Ureter (tissue), 1 donor: Measurements from ENCODE around the gene LAMA4. TPM values are rescaled to one million over a fixed set of nuclear protein-coding genes. Genes with fewer than 3 reads are reported as not detected.
"Not testable (repeated sequence)": the region's sequence is repeated elsewhere in the genome, so short reads cannot be mapped to it uniquely, and the experiment has no call there.

Experiments used
- DNase-seq: peaks from one replicate; pipeline ENCODE4 v3.0.0-alpha.2; 2020; ENCODE audit warnings: low spot score
- total RNA-seq: library from RNA; stranded (reverse); gene quantifications from one replicate; pipeline ENCODE4 v1.2.4, GENCODE V29; 2023
- donor health status: DM: yes; HTN: yes; CAD: no.

Gene LAMA4
- total RNA-seq, 1 donor from 2014 or later, result 54.7 TPM

- DNase-seq, result no peak
Measured at GRCh38 chr6:112145080-112145573, 109.2 kb downstream of the LAMA4 start.

- DNase-seq, result no peak
Measured at GRCh38 chr6:112144145-112144926, 110.0 kb downstream of the LAMA4 start.

DNA sequence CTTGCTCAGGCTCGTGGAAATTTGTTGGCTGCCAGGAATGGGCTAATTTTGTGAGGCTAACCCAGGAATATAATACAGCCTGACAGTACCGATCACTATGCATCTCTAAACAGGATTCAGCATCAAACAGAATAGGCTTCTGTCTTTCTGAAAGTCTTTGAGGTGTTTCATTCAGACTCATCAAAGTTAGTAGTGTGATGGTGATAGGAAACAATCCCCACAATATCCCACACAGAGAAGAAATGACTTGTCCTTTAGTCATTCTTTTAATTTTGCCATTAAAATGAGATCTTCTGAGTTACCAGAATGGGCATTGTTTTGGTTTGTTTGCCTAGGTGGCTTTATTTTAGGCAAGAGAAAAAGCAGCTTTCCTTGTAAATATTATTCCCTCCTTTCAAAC lies 112.7 kb downstream of the LAMA4 start:
- DNase-seq, result no peak

DNA sequence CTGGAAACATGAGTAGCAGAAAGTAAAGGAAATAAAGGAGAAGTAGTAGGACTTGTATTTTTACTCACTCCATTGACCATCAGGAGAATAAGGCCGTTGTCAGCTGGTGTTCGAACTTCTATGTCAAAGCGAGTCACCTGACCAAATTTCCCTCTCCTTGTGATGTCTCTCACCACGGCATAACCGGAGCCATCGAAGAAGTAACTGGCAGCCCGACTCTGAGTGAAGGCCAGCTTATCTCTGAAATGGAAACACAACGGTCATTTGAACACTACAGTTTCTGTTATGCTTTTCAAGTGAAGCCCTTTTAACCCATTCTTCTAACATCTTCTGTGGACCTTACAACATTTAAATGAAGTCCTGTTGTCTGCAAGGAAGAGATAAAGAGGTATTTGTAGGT lies 115.3 kb downstream of the LAMA4 start:
- DNase-seq, result no peak

DNA sequence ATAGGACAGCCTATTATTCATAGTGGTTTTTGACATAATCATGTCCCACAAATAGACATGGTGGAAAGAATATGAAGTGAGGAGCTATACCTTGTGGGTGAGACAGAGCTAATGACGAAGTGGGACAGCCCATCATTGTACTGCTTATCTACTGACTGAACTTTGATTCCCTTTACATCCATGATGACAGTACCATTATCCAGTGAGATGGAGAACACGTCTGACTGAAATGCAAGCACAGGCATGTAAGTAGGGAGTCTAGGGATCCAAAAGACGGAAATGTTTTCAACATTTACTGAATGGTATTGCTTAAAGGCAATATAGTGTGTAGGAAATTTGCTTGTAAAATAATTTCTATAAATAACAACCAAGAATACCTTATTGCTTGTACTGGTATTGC lies 123.5 kb downstream of the LAMA4 start:
- DNase-seq, result no peak

GRCh38 chr6:112128208-112128607 lies 126.2 kb downstream of the LAMA4 start:
- no peak for DNase-seq

DNA sequence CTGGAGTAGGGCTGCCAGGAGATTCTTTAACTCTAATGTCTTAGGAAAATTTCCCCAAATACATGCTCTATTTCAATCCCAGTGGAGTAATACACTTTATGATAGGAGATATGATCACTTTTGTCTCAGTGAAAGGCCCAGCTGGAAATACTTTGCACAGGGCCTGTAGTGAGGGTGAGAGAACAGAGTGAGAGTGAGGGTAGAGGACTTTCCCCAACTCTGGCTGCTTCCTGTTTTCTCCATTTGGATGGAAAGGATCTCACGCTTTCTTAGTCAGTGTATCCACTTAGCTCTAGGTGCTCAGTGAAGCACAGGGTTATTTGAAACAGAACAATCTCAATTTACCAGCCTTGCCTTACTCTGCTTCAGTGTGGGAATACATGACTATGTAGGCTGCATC lies 130.4 kb downstream of the LAMA4 start:
- no peak for DNase-seq

GRCh38 chr6:112122756-112123155 lies 131.6 kb downstream of the LAMA4 start:
- no peak for DNase-seq

DNA sequence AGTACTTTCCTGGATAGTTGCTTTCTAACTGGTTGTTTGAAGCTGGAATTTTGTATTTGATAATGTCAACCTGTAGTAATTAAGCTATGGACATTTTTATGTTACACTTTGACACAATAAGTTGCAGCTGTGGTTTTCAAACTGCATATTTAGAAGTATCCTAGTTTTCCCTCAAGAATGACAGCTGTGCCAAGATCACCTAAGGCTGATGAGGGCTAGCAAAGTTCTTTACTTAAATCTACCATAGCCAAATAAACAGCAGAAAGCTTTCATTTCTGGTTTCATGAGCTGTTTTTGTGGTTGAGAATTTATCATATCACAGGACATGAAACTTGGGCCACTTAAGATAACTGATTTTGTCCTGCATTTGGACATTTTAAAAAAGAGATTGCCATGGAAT lies 136.3 kb downstream of the LAMA4 start:
- DNase-seq, result no peak

DNA sequence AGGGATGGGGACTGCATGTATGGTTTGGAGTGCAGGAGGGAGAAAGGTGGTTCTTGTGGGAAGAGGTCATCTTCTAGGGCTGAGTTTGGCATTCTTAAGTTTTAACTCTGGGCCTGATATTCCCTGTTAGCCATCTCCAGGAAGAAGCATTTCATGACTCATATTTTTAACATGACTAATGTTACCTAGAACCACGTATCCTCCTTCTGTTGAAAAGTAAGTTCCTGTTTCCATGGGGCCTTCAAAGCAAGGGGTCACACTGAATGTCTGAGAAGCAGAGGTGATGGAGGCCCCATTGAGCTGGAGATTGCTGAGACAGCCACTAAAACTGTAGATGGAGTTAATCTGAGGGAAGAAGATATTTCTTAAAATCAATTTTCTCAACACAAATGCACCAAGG lies 136.8 kb downstream of the LAMA4 start:
- DNase-seq, result no peak

GRCh38 chr6:112116221-112116620 lies 138.1 kb downstream of the LAMA4 start:
- DNase-seq, result no peak

- no peak for DNase-seq
Measured at GRCh38 chr6:112114577-112115223, 139.7 kb downstream of the LAMA4 start.

GRCh38 chr6:112113918-112114317 lies 140.4 kb downstream of the LAMA4 start:
- no peak for DNase-seq

DNA sequence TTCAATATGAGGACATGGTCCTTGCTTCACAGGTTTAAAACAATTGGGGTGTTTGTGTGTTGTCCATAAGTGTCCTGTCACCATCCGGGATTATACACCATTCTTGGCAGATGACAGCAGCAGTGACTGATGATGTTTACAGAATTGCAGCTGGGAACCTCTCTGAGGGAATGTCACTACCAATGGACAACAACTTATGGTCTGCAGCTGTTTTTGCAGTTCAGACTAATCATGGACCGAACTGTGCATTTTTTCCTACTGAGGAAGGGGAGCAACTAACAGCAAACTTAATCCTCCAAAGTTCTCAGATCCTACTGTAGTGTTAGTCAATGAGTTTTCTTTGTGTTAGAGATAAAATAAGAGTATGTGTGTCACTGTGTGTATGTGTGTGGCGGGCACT lies 140.9 kb downstream of the LAMA4 start:
- DNase-seq, result no peak

DNA sequence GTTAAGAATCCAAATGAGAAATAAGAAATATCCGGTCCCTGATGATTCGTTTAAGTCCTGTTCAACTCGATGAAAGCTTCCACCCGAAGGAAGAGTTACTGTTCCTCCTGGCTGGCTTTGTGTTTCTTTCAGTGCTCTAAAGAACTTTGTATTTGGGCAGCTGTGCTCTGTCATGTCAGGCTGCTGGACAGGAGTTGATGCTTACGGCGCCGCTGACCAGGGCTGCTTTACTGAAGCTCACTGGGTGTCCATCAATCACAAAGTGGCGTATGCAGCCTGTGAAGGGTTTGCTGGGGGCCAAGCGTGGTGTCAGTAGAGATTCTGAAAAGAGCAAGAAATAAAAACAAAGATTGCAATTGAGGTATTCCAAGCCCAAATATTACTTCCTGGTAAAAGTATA lies 145.1 kb downstream of the LAMA4 start:
- DNase-seq, result no peak

DNA sequence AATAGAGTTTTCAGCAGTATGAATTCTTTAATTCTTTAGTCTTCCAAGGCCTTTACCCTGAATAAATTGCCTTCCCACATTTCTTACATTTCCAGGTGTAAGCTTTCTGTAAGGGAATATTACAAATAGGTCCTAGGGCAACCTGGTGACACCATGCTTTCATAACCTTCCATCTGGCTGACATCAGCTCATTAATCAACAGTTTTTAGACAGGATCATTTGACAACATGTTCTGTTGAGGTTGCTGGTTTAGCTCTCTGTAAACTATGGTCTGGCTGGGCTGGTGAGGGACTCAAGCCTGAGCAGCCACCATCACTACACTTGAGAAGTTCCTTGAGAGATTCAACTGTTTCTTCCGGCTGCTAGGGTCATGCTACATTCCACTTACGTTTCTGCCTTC lies 147.8 kb downstream of the LAMA4 start:
- no peak for DNase-seq

- not testable (repeated sequence) for DNase-seq
Measured at GRCh38 chr6:112106026-112106425, 148.3 kb downstream of the LAMA4 start.

DNA sequence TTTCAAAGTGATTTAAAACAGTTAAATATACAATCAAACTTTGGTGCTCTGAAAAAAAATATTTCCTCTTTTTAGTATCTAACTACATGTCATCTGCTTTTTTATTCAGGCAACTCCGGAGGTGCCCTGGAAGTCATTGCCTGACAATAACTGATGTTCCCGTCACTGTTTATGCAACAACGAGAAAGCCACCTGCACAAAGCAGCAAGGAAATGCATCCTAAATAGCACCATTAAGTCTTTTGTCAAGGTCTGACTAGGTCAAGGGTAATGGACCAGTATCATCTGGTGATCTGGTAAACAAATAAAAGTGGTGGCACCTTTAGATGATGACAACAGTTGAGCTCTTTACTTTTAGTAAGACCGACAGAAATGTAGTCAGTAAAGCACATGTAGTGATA lies 153.8 kb downstream of the LAMA4 start:
- DNase-seq, result no peak

DNA sequence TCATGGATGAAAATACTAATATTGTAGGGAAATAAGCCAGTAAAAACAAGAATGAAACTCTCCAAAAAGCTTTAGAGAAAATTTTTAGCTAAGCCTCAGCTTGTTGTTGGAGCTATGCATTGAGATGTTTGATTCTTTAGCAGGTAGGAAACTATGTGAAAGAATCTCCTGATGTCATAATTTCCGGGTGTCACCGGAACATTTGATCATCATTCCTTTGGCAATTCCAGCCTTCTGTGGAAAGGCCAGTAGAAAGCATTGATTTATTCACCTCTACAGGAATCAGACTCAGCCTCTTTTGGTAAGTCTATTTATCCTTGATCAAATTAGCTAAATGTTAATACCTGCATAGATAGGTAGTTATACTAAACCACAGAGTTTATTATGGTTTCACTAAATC lies 157.5 kb downstream of the LAMA4 start:
- no peak for DNase-seq

GRCh38 chr6:112087916-112088315 lies 166.5 kb downstream of the LAMA4 start:
- DNase-seq, result no peak

DNA sequence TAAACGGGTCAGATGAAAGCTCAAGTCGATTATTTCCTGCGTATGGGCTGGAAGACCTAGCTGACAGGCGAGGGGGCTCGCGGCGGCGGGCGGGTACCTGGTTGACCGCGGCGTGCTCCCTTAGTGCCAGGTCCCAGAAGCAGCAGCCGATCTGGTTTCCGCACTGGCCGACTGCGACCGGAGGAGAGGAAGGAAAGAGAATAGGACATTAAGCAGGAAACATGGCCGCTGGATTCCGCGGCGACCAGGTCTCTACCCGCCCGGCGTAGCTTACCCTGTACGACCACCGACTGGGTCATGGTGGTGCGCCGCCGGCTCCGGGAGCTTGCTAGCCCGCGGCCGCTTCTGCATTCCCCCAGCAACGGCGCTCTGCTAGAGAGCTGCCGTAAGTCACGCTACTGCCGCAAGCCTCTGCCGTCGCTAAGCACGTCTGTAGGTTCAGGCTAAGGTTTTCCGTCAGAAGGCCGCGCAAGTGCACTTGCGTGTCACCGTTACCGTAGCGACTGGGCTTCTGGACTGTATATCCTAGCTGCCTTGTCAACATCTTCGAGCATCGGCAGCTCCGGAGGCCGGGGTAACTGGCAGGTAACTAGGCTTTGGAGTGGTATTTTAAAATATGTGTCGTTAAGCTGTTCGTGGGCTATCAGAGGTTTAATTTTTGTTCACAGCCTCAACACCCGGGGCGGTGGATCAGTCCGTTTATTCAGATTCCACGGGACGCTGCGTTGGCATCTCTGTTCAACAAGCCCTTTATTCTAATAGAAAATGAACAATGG lies 167.0 kb downstream of the LAMA4 start, which contains the start of the genes FAM229B and TUBE1:
TSS of gene FAM229B (plus strand) at position 456 of the 776 bp plus-strand sequence. CDS start 11,693 bp downstream, outside the sequence.
TSS of gene TUBE1 (minus strand) at position 347 of the 776 bp plus-strand sequence. CDS start at position 299, 48 bp downstream.
- peak; percentile 88 for DNase-seq

DNA sequence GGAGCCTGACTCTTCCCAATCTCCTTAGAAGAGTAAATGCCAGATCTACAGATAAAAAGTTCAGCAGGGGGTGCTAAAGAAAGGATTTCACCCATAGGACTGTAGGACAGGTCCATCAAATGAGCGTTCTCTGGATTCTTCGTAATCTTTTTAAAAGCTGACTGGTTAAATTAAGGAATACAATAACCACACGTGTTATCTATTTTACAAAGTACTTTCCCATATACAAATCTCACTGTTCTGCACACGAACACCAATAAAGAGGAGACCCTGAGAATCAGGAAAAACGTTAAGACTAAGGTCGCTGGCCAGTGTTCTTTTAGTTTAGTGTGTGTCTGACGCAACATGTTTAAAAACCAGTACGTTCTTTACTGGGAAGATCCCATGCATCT lies 167.6 kb downstream of the LAMA4 start:
- no peak for DNase-seq
